PC-3 (cell line): ENCODE data around the gene MON2. TPM values are rescaled to one million over a fixed set of nuclear protein-coding genes. Genes with fewer than 3 reads are reported as not detected.

Experiments
- ATAC-seq: fragments of 200-7000 bp; cut with Tn5 transposase; 2 replicates; pipeline ENCODE4 v1.9.1; 2020; ENCODE audit warnings: mild to moderate bottlenecking, moderate library complexity
- BruUV-seq: library from RNA; stranded (reverse); fragments of 400-500 nt; replicated peaks from 2 replicates; lab custom pipeline; 2021; lab: Mats Ljungman, UMichigan
- CTCF ChIA-PET: fragments of 300-600 bp; sonication (Branson Sonifier 250); formaldehyde crosslinking; loops from one replicate; lab custom pipeline; 2022; ENCODE audit warnings: antibody characterized with exemption; lab: Charles Lee
- POLR2A ChIA-PET: fragments of 300-600 bp; sonication (Branson Sonifier 250); formaldehyde crosslinking; loops from one replicate; lab custom pipeline; 2022; ENCODE audit warnings: antibody characterized with exemption; ENCODE audit not compliant: unreplicated experiment; lab: Charles Lee
- DNase-seq: peaks from one replicate; pipeline ENCODE4 v3.0.0-alpha.2; 2015
- H2AFZ ChIP-seq: fragments of 300-600 bp; sonication (generic); 2 replicates; pipeline ENCODE4 v1.6.0; 2016; ENCODE audit warnings: antibody characterized with exemption, low read length
- H3F3A ChIP-seq: fragments of 300-600 bp; sonication (generic); one replicate; pipeline ENCODE4 v1.6.0; 2017; ENCODE audit warnings: antibody characterized with exemption, low read length, control low read depth, mild to moderate bottlenecking; ENCODE audit not compliant: unreplicated experiment
- H3K27ac ChIP-seq: fragments of 300-600 bp; sonication (generic); 2 replicates; pipeline ENCODE4 v1.5.1; 2016; ENCODE audit warnings: mild to moderate bottlenecking, low read length
- H3K27me3 ChIP-seq: fragments of 300-600 bp; sonication (generic); 2 replicates; pipeline ENCODE4 v1.6.1; 2016; ENCODE audit warnings: low read length, mixed read lengths
- H3K36me3 ChIP-seq: fragments of 300-600 bp; sonication (generic); 2 replicates; pipeline ENCODE4 v1.6.1; 2016; ENCODE audit warnings: low read depth, mixed run types, low read length, mixed read lengths
- H3K4me1 ChIP-seq: fragments of 300-600 bp; sonication (generic); 2 replicates; pipeline ENCODE4 v1.5.1; 2016; ENCODE audit warnings: low read length; ENCODE audit not compliant: insufficient read depth
- H3K4me2 ChIP-seq: fragments of 300-600 bp; sonication (generic); 2 replicates; pipeline ENCODE4 v1.6.0; 2016; ENCODE audit warnings: low read length
- H3K4me3 ChIP-seq: fragments of 300-600 bp; sonication (generic); 2 replicates; pipeline ENCODE4 v1.5.1; 2016; ENCODE audit warnings: mild to moderate bottlenecking, low read length, mixed read lengths
- H3K79me2 ChIP-seq: fragments of 300-600 bp; sonication (generic); 2 replicates; pipeline ENCODE4 v1.6.1; 2017; ENCODE audit warnings: low read length, mixed read lengths
- H3K9ac ChIP-seq: fragments of 300-600 bp; sonication (generic); 2 replicates; pipeline ENCODE4 v1.6.0; 2016; ENCODE audit warnings: mild to moderate bottlenecking, low read length
- H3K9me2 ChIP-seq: fragments of 300-600 bp; sonication (generic); replicated peaks from 2 replicates; pipeline ENCODE4 v1.6.1; 2016; ENCODE audit warnings: mixed run types, low read length, mixed read lengths
- H3K9me3 ChIP-seq: fragments of 300-600 bp; sonication (generic); 2 replicates; pipeline ENCODE4 v1.6.1; 2016; ENCODE audit warnings: low read length, mixed read lengths
- H4K20me1 ChIP-seq: fragments of 300-600 bp; sonication (generic); 2 replicates; pipeline ENCODE4 v1.6.1; 2016; ENCODE audit warnings: low read length, mixed read lengths
- CTCF ChIP-seq: fragments of 300-600 bp; sonication (generic); conservative IDR thresholded peaks from 2 replicates; pipeline ENCODE4 v1.5.1; 2017; ENCODE audit warnings: antibody characterized with exemption, low read depth, mild to moderate bottlenecking, low read length
- EZH2 ChIP-seq: fragments of 300-600 bp; sonication (generic); IDR thresholded peaks from one replicate; pipeline ENCODE4 v1.6.1; 2017; ENCODE audit warnings: antibody characterized with exemption, mild to moderate bottlenecking, low read length; ENCODE audit not compliant: unreplicated experiment
- EZH2phosphoT487 ChIP-seq: fragments of 300-600 bp; sonication (generic); IDR thresholded peaks from 2 replicates; pipeline ENCODE4 v1.6.1; 2018; ENCODE audit warnings: mild to moderate bottlenecking, antibody characterized with exemption, low read length, borderline replicate concordance
- intact Hi-C: fragments of 100-400 bp; cut with micrococcal nuclease; formaldehyde crosslinking; loops from 2 replicates; pipeline ENCODE4 v1.9.0; 2023
- total RNA-seq: library from RNA; depleted of rRNA; stranded (reverse); fragments of >200 nt; gene quantifications from 2 replicates; pipeline ENCODE4 v1.2.3, GENCODE V29; 2014

The MON2 gene
- total RNA-seq, 1 experiment from 2014 or later = 19.1 TPM

GRCh38 chr12:62582065-62582366, 115.4 kb downstream of the MON2 start:
- no peak for DNase-seq
- Histone ChIP-seq H3K9me2 (no peaks in the 10 kb centered on the region), H3K27ac (no peak overlapping the region), H3K9ac (no peak overlapping the region), H2AFZ (no peak overlapping the region), H3K4me1 (no peaks in the 10 kb centered on the region), H3K4me3 (no peak overlapping the region), H3K9me3 (no peaks in the 10 kb centered on the region), H3K79me2 (no peaks in the 10 kb centered on the region), H4K20me1 (no peaks in the 10 kb centered on the region), H3K27me3 (no peaks in the 10 kb centered on the region), H3K36me3 (no peaks in the 10 kb centered on the region), H3F3A (no peaks in the 10 kb centered on the region), H3K4me2 (no peak overlapping the region)
- intact Hi-C loops = loop anchor here (5.0 kb wide), 2 partner anchors 145 to 485 kb away; no protein-coding TSS in a partner anchor
- ChIA-PET POLR2A (no interaction called here), CTCF (interaction anchor here (0.5 to 1.5 kb wide), 6 partner anchors 21 to 487 kb away, joined by 3 to 15 read pairs (median 6); no protein-coding TSS in a partner anchor)
- TF ChIP-seq CTCF (peak; percentile 2; the same call in 1 of the 2 replicates), EZH2phosphoT487 (no peak)
- no TSS peak for BruUV-seq
- no peak for ATAC-seq

GRCh38 chr12:62584619-62585018, 118.0 kb downstream of the MON2 start:
- Histone ChIP-seq H3K4me3 (no peak overlapping the region), H3K27ac (no peak overlapping the region), H3F3A (no peaks in the 10 kb centered on the region), H3K9me2 (no peaks in the 10 kb centered on the region), H3K27me3 (no peaks in the 10 kb centered on the region), H3K4me2 (no peak overlapping the region), H3K9ac (no peak overlapping the region), H2AFZ (no peak overlapping the region), H3K9me3 (no peaks in the 10 kb centered on the region), H3K4me1 (peaks cover 18% of the 10 kb centered on the region), H3K36me3 (peaks cover 3% of the 10 kb centered on the region; the same call in 1 of the 2 replicates), H3K79me2 (no peaks in the 10 kb centered on the region), H4K20me1 (no peaks in the 10 kb centered on the region)
- no TSS peak for BruUV-seq
- CTCF ChIA-PET = no interaction called here
- intact Hi-C loops = loop anchor here (5.0 kb wide), 2 partner anchors 147 to 483 kb away; no protein-coding TSS in a partner anchor
- TF ChIP-seq CTCF = no peak
- POLR2A ChIA-PET = no interaction called here
- ATAC-seq = no peak
- DNase-seq = no peak

GRCh38 chr12:62586850-62587249, 120.2 kb downstream of the MON2 start:
- no peak overlapping the region for H3K4me3 ChIP-seq
- no peak overlapping the region for H3K27ac ChIP-seq
- DNase-seq = no peak
- no peaks in the 10 kb centered on the region for H3K79me2 ChIP-seq
- ATAC-seq = no peak
- no peaks in the 10 kb centered on the region for H4K20me1 ChIP-seq
- H2AFZ ChIP-seq = no peak overlapping the region
- TF ChIP-seq EZH2phosphoT487 = no peak
- TF ChIP-seq EZH2 = no peak
- TF ChIP-seq CTCF = no peak
- H3K9me2 ChIP-seq = no peaks in the 10 kb centered on the region
- H3K27me3 ChIP-seq = no peaks in the 10 kb centered on the region
- no peaks in the 10 kb centered on the region for H3F3A ChIP-seq
- no peak overlapping the region for H3K4me2 ChIP-seq
- POLR2A ChIA-PET = no interaction called here
- BruUV-seq = no TSS peak
- H3K4me1 ChIP-seq = peaks cover 21% of the 10 kb centered on the region
- intact Hi-C loops = no loop called here
- H3K9me3 ChIP-seq = no peaks in the 10 kb centered on the region
- H3K36me3 ChIP-seq = peaks cover 3% of the 10 kb centered on the region; the same call in 1 of the 2 replicates
- CTCF ChIA-PET = no interaction called here
- H3K9ac ChIP-seq = no peak overlapping the region
